Hepatocyte (in vitro differentiated cells): ENCODE results near the gene KIAA1614. TPM values are rescaled to one million over a fixed set of nuclear protein-coding genes. Genes with fewer than 3 reads are reported as not detected.

Experiments
- DNase-seq: peaks from one replicate; pipeline ENCODE4 v3.0.0-alpha.2; 2016; ENCODE audit warnings: low spot score
- H2AFZ ChIP-seq: fragments of 200-600 bp; sonication (generic); 2 replicates; pipeline ENCODE4 v1.6.0; 2016; ENCODE audit warnings: antibody characterized with exemption, mild to moderate bottlenecking
- H3K27ac ChIP-seq: fragments of 200-600 bp; sonication (generic); 2 replicates; pipeline ENCODE4 v1.5.1; 2016; ENCODE audit warnings: mild to moderate bottlenecking
- H3K27me3 ChIP-seq: fragments of 200-600 bp; sonication (generic); 2 replicates; pipeline ENCODE4 v1.6.1; 2016
- H3K36me3 ChIP-seq: fragments of 200-600 bp; sonication (generic); replicated peaks from 2 replicates; pipeline ENCODE4 v1.5.1; 2016; ENCODE audit warnings: low read depth; ENCODE audit not compliant: insufficient read depth
- H3K4me1 ChIP-seq: fragments of 200-600 bp; sonication (generic); 2 replicates; pipeline ENCODE4 v1.5.1; 2016; ENCODE audit warnings: mild to moderate bottlenecking, moderate library complexity; ENCODE audit not compliant: insufficient read depth
- H3K4me2 ChIP-seq: fragments of 200-600 bp; sonication (generic); 2 replicates; pipeline ENCODE4 v1.6.0; 2016
- H3K4me3 ChIP-seq: fragments of 200-600 bp; sonication (generic); 2 replicates; pipeline ENCODE4 v1.5.1; 2016; ENCODE audit warnings: mild to moderate bottlenecking
- H3K79me2 ChIP-seq: fragments of 200-600 bp; sonication (generic); 2 replicates; pipeline ENCODE4 v1.6.0; 2017; ENCODE audit warnings: mild to moderate bottlenecking
- H3K9me2 ChIP-seq: fragments of 200-600 bp; sonication (generic); replicated peaks from 2 replicates; pipeline ENCODE4 v1.6.0; 2017; ENCODE audit warnings: mild to moderate bottlenecking; ENCODE audit not compliant: insufficient read depth
- H3K9me3 ChIP-seq: fragments of 200-600 bp; sonication (generic); 2 replicates; pipeline ENCODE4 v1.5.1; 2016; ENCODE audit warnings: low read depth, mild to moderate bottlenecking
- H4K20me1 ChIP-seq: fragments of 200-600 bp; sonication (generic); 2 replicates; pipeline ENCODE4 v1.6.0; 2016; ENCODE audit warnings: mild to moderate bottlenecking; ENCODE audit not compliant: insufficient read depth, poor library complexity, severe bottlenecking
- CTCF ChIP-seq: fragments of 200-600 bp; sonication (generic); IDR thresholded peaks from 2 replicates; pipeline ENCODE4 v1.5.1; 2016; ENCODE audit warnings: antibody characterized with exemption, mild to moderate bottlenecking; ENCODE audit not compliant: poor library complexity
- EZH2 ChIP-seq: fragments of 200-600 bp; sonication (generic); IDR thresholded peaks from 2 replicates; pipeline ENCODE4 v1.6.1; 2016; ENCODE audit warnings: antibody characterized with exemption, mild to moderate bottlenecking, borderline replicate concordance
- EZH2phosphoT487 ChIP-seq: fragments of 200-600 bp; sonication (generic); IDR thresholded peaks from one replicate; pipeline ENCODE4 v1.6.1; 2018; ENCODE audit warnings: antibody characterized with exemption, mild to moderate bottlenecking, low read depth, moderate library complexity; ENCODE audit not compliant: unreplicated experiment, severe bottlenecking
- WGBS: methylation state at CpG from one replicate; pipeline ENCODE4 v1.1.6; 2016; ENCODE audit warnings: low lambda C conversion rate; ENCODE audit errors: missing lambda C conversion rate; 5-methylcytosine and 5-hydroxymethylcytosine counted together
- polyA plus RNA-seq: library from polyadenylated mRNA; unstranded; fragments of >200 nt; fragmentation: Nextera tagmentation; extraction: Ambion mirVana; gene quantifications from 2 replicates; pipeline ENCODE4 v1.2.1, GENCODE V29; 2016
- total RNA-seq: library from RNA; depleted of rRNA; stranded (reverse); fragments of >200 nt; gene quantifications from 2 replicates; pipeline ENCODE4 v1.2.3, GENCODE V29; 2014

The KIAA1614 gene
- total and polyA plus RNA-seq, 2 experiments from 2014 or later = 2.5 to 2.6 TPM

DNA sequence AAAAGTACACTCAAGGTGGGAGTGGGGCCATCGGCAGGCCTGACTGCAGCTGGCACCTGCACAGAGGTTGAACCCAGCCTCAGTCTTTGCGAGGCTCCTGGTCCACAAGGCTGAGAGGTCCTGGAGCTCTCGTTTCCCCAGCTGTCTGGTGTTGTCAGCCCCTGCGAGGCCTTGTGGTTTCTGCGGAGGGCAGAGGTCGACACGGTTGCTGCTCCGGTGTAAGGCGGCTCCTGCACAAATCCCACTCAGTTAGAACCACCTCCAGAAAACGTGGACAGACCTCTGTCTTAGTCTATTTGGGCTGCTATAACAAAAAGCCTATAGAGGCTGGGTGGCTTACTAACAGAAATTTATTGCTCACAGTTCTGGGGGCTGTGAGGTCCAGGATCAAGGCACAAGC is 5.8 kb downstream of the KIAA1614 start:
- H3K4me1 ChIP-seq = peaks cover 13% of the 10 kb centered on the region
- H3K36me3 ChIP-seq = no peaks in the 10 kb centered on the region
- TF ChIP-seq EZH2 (no peak), CTCF (no peak), EZH2phosphoT487 (no peak)
- H2AFZ ChIP-seq = no peak overlapping the region
- H3K27ac ChIP-seq = no peak overlapping the region
- WGBS = 81% methylated on average over 10 of the region's 10 CpGs
- no peak overlapping the region for H3K4me3 ChIP-seq
- H3K9me3 ChIP-seq = no peaks in the 10 kb centered on the region
- H4K20me1 ChIP-seq = no peaks in the 10 kb centered on the region
- H3K79me2 ChIP-seq = peaks cover 5% of the 10 kb centered on the region
- no peak for DNase-seq
- H3K4me2 ChIP-seq = no peak overlapping the region
- no peaks in the 10 kb centered on the region for H3K9me2 ChIP-seq
- H3K27me3 ChIP-seq = peaks cover 8% of the 10 kb centered on the region

DNA sequence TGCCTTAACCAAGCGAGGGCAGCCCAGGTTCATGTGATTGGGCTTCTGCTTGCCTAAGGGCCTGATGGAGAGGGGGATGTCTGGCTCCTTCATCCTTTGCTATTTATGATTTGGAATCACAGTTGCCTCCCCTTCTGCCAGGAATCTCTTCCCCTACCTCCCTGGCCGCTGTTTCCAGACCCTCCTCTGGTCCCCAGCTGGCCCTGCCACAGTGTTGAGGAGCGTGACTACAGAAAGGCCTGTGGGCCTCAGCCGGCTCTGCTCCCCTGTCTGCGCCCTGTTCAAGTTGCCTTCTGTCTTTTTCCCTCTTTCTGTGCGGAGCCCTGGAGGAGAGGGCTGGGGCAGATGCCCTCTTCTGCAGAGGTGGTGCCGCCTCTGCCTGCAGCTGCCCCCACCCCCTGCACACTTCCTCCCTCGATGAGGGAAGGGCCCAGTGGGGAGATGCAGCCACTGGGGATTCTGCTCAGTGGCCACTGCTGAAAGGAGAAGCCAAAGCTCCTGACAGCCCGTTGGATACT is 6.5 kb downstream of the KIAA1614 start:
- Histone ChIP-seq H3K27ac (no peak overlapping the region), H3K27me3 (peaks cover 1% of the 10 kb centered on the region), H3K4me2 (no peak overlapping the region), H3K79me2 (peaks cover 2% of the 10 kb centered on the region), H2AFZ (no peak overlapping the region), H4K20me1 (no peaks in the 10 kb centered on the region), H3K9me2 (no peaks in the 10 kb centered on the region), H3K4me1 (peaks cover 6% of the 10 kb centered on the region), H3K36me3 (no peaks in the 10 kb centered on the region), H3K9me3 (no peaks in the 10 kb centered on the region), H3K4me3 (no peak overlapping the region)
- 83% methylated on average over 9 of the region's 9 CpGs for WGBS
- TF ChIP-seq CTCF = no peak
- TF ChIP-seq EZH2phosphoT487 = no peak
- TF ChIP-seq EZH2 = no peak
- no peak for DNase-seq

GRCh38 chr1:180920193-180920592 is 7.5 kb downstream of the KIAA1614 start:
- Histone ChIP-seq H3K27ac (no peak overlapping the region), H3K9me3 (no peaks in the 10 kb centered on the region), H3K27me3 (no peaks in the 10 kb centered on the region), H3K4me3 (no peak overlapping the region), H3K4me2 (no peak overlapping the region), H3K36me3 (no peaks in the 10 kb centered on the region), H3K79me2 (no peaks in the 10 kb centered on the region), H4K20me1 (no peaks in the 10 kb centered on the region), H3K4me1 (peaks cover 8% of the 10 kb centered on the region), H2AFZ (no peak overlapping the region), H3K9me2 (no peaks in the 10 kb centered on the region)
- DNase-seq = no peak
- WGBS = 95% methylated on average over 6 of the region's 7 CpGs
- TF ChIP-seq CTCF = no peak
- TF ChIP-seq EZH2 = no peak
- TF ChIP-seq EZH2phosphoT487 = no peak

- no peaks in the 10 kb centered on the region for H4K20me1 ChIP-seq
- no peaks in the 10 kb centered on the region for H3K27me3 ChIP-seq
- no peaks in the 10 kb centered on the region for H3K9me2 ChIP-seq
- peaks cover 13% of the 10 kb centered on the region for H3K4me1 ChIP-seq
- H2AFZ ChIP-seq = no peak overlapping the region
- WGBS = 90% methylated on average over 4 of the region's 8 CpGs
- no peaks in the 10 kb centered on the region for H3K36me3 ChIP-seq
- no peaks in the 10 kb centered on the region for H3K9me3 ChIP-seq
- no peak for TF ChIP-seq CTCF
- no peak for TF ChIP-seq EZH2
- TF ChIP-seq EZH2phosphoT487 = no peak
- H3K27ac ChIP-seq = no peak overlapping the region
- H3K4me2 ChIP-seq = no peak overlapping the region
- DNase-seq = no peak
- H3K4me3 ChIP-seq = no peak overlapping the region
- no peaks in the 10 kb centered on the region for H3K79me2 ChIP-seq
Observed at GRCh38 chr1:180920702-180921101, 8.0 kb downstream of the KIAA1614 start.
